Lower leg skin (tissue), 4 donors: ENCODE data around the gene RPF1. TPM values are rescaled to one million over a fixed set of nuclear protein-coding genes. Genes with fewer than 3 reads are reported as not detected.

Experiments
- DNase-seq, 2 donors: peaks; one replicate each; pipeline ENCODE4 v3.0.0-alpha.2; 2019; ENCODE audit warnings: low spot score in 2 of 2
- H3K4me3 ChIP-seq: fragments of 200-600 bp; sonication (generic); 2 replicates; pipeline ENCODE4 v1.5.1; 2017; ENCODE audit warnings: mild to moderate bottlenecking, low read depth; ENCODE audit not compliant: poor library complexity, severe bottlenecking
- CTCF ChIP-seq, 3 donors: fragments of 450-650 bp; IDR thresholded peaks; one replicate each; pipeline ENCODE4 v1.5.1; 2016; ENCODE audit warnings: antibody characterized with exemption in 3 of 3, mild to moderate bottlenecking in 3 of 3, moderate library complexity in 2 of 3
- POLR2A ChIP-seq, 2 donors: fragments of 450-650 bp; IDR thresholded peaks; one replicate each; pipeline ENCODE4 v1.6.1; 2016 to 2017; ENCODE audit warnings: antibody characterized with exemption in 2 of 2, mild to moderate bottlenecking in 1 of 2, moderate library complexity in 1 of 2
- WGBS, 2 donors: methylation state at CpG; one replicate each; pipeline ENCODE4 v1.1.5; 2018; 5-methylcytosine and 5-hydroxymethylcytosine counted together
- intact Hi-C: fragments of 100-400 bp; cut with DNase I; formaldehyde crosslinking; loops from one replicate; pipeline ENCODE4 v1.15.0; 2023; ENCODE audit warnings: low total_unique reads
- total RNA-seq, 4 donors: library from RNA; depleted of rRNA; stranded (reverse); fragments of >200 nt; gene quantifications; one replicate each; pipeline ENCODE4 v1.1.0, GENCODE V29; 2016

The RPF1 gene
- total RNA-seq, 4 donors from 2014 or later = 30.8 to 46.0 (median 37.6) TPM

GRCh38 chr1:84481317-84481716 lies 2.3 kb downstream of the RPF1 start:
- no peak overlapping the region for H3K4me3 ChIP-seq

GRCh38 chr1:84488107-84488506 lies 9.0 kb downstream of the RPF1 start:
- 75 to 78% methylated on average over 3 of the region's 3 CpGs for WGBS, 2 donors
- intact Hi-C loops = no loop called here
- TF ChIP-seq CTCF (IDR thresholded peaks at IDR 0.05) = no peak
- TF ChIP-seq POLR2A (IDR thresholded peaks at IDR 0.05) = no peak

More at GRCh38 chr1:84481317-84481716, 2.3 kb downstream of the RPF1 start:
- intact Hi-C loops = no loop called here
- 87 to 90% methylated on average over 2 of the region's 2 CpGs for WGBS, 2 donors
- TF ChIP-seq POLR2A (IDR thresholded peaks at IDR 0.05) (no peak), CTCF (IDR thresholded peaks at IDR 0.05) (no peak)
- DNase-seq = no peak

GRCh38 chr1:84489766-84490165 lies 10.7 kb downstream of the RPF1 start:
- H3K4me3 ChIP-seq = no peak overlapping the region
- intact Hi-C loops = no loop called here
- TF ChIP-seq CTCF (IDR thresholded peaks at IDR 0.05) (no peak), POLR2A (IDR thresholded peaks at IDR 0.05) (no peak)
- no peak for DNase-seq
- WGBS, 2 donors = 89 to 96% methylated on average over 2 of the region's 2 CpGs

More at GRCh38 chr1:84488107-84488506, 9.0 kb downstream of the RPF1 start:
- H3K4me3 ChIP-seq = no peak overlapping the region
- no peak for DNase-seq

- no peak for TF ChIP-seq CTCF (IDR thresholded peaks at IDR 0.05)
- no peak for TF ChIP-seq POLR2A (IDR thresholded peaks at IDR 0.05)
- 54 to 64% methylated on average over 1 of the region's 1 CpG for WGBS, 2 donors
- no peak overlapping the region for H3K4me3 ChIP-seq
- no peak for DNase-seq
- intact Hi-C loops = no loop called here
Observed at GRCh38 chr1:84492726-84493125, 13.7 kb downstream of the RPF1 start.

GRCh38 chr1:84493747-84494146 lies 14.7 kb downstream of the RPF1 start:
- WGBS, 2 donors = 81 to 84% methylated on average over 1 of the region's 1 CpG
- intact Hi-C loops = no loop called here
- no peak overlapping the region for H3K4me3 ChIP-seq
- DNase-seq = no peak
- TF ChIP-seq CTCF (IDR thresholded peaks at IDR 0.05) (no peak), POLR2A (IDR thresholded peaks at IDR 0.05) (no peak)

GRCh38 chr1:84496498-84496897 lies 17.4 kb downstream of the RPF1 start:
- WGBS, 2 donors = 87 to 90% methylated on average over 3 of the region's 3 CpGs

More at GRCh38 chr1:84496498-84496897, 17.4 kb downstream of the RPF1 start:
- TF ChIP-seq POLR2A (IDR thresholded peaks at IDR 0.05) (no peak), CTCF (IDR thresholded peaks at IDR 0.05) (no peak)
- intact Hi-C loops = no loop called here
- no peak for DNase-seq
- no peak overlapping the region for H3K4me3 ChIP-seq
